A673 (cell line): ENCODE measurements around the gene ALKBH1. TPM values are rescaled to one million over a fixed set of nuclear protein-coding genes. Genes with fewer than 3 reads are reported as not detected.
"Not testable (repeated sequence)": the region's sequence is repeated elsewhere in the genome, so short reads cannot be mapped to it uniquely, and the experiment has no call there.

Experiments used
- Bru-seq: library from RNA; stranded (reverse); fragments of 400-500 nt; gene quantifications from one replicate; lab custom pipeline; 2021; lab: Mats Ljungman, UMichigan
- BruChase-seq, 2 experiments: library from RNA; stranded (reverse); fragments of 400-500 nt; gene quantifications; one replicate each; lab custom pipeline; 2021; lab: Mats Ljungman, UMichigan
- BruUV-seq: library from RNA; stranded (reverse); fragments of 400-500 nt; replicated peaks from 2 replicates; lab custom pipeline; 2021; lab: Mats Ljungman, UMichigan
- CTCF ChIA-PET: fragments of 300-600 bp; sonication (Branson Sonifier 250); formaldehyde crosslinking; loops from one replicate; lab custom pipeline; 2022; ENCODE audit warnings: antibody characterized with exemption; lab: Charles Lee
- POLR2A ChIA-PET: fragments of 300-600 bp; sonication (Branson Sonifier 250); formaldehyde crosslinking; loops from one replicate; lab custom pipeline; 2022; ENCODE audit warnings: antibody characterized with exemption; ENCODE audit not compliant: low non-redundant PET; lab: Charles Lee
- DNase-seq: peaks from one replicate; pipeline ENCODE4 v3.0.0-alpha.2; 2015; ENCODE audit warnings: low spot score
- H3K27ac ChIP-seq: fragments of 200-600 bp; sonication (generic); 2 replicates; pipeline ENCODE4 v1.5.1; 2016; ENCODE audit warnings: mixed run types, low read depth, mild to moderate bottlenecking, mixed read lengths, antibody characterized with exemption, low read length; ENCODE audit not compliant: poor library complexity, severe bottlenecking
- H3K27me3 ChIP-seq: fragments of 200-600 bp; sonication (generic); replicated peaks from 2 replicates; pipeline ENCODE4 v1.6.1; 2017; ENCODE audit warnings: mixed run types, low read depth, mild to moderate bottlenecking, mixed read lengths, antibody characterized with exemption, low read length; ENCODE audit not compliant: insufficient read depth, poor library complexity
- H3K36me3 ChIP-seq: fragments of 200-600 bp; sonication (generic); 2 replicates; pipeline ENCODE4 v1.6.1; 2016; ENCODE audit warnings: mixed run types, mild to moderate bottlenecking, mixed read lengths, antibody characterized with exemption, low read length; ENCODE audit not compliant: insufficient read depth, poor library complexity, severe bottlenecking
- H3K4me1 ChIP-seq: fragments of 200-600 bp; sonication (generic); 2 replicates; pipeline ENCODE4 v1.6.1; 2017; ENCODE audit warnings: mixed run types, mild to moderate bottlenecking, mixed read lengths, antibody characterized with exemption, low read length; ENCODE audit not compliant: insufficient read depth, poor library complexity, severe bottlenecking
- H3K4me3 ChIP-seq: fragments of 200-600 bp; sonication (generic); 2 replicates; pipeline ENCODE4 v1.5.1; 2016; ENCODE audit warnings: low read depth, mixed run types, mild to moderate bottlenecking, mixed read lengths, low read length; ENCODE audit not compliant: poor library complexity, severe bottlenecking
- H3K9me3 ChIP-seq: fragments of 200-600 bp; sonication (generic); 2 replicates; pipeline ENCODE4 v1.6.1; 2016; ENCODE audit warnings: mixed run types, low read depth, mild to moderate bottlenecking, mixed read lengths, antibody characterized with exemption, low read length; ENCODE audit not compliant: poor library complexity, severe bottlenecking
- EZH2 ChIP-seq: fragments of 200-600 bp; sonication (generic); IDR thresholded peaks from 2 replicates; pipeline ENCODE4 v1.6.1; 2017; ENCODE audit warnings: borderline replicate concordance, low read depth, mild to moderate bottlenecking, mixed read lengths, antibody characterized with exemption, low read length; ENCODE audit not compliant: poor library complexity, severe bottlenecking
- intact Hi-C: fragments of 100-400 bp; cut with micrococcal nuclease; formaldehyde crosslinking; loops from one replicate; pipeline ENCODE4 v1.10.0; 2022; ENCODE audit not compliant: unreplicated experiment
- long read RNA-seq: library from polyadenylated mRNA; stranded (forward); transcript quantifications from one replicate; pipeline ENCODE4 v2.0.0, GENCODE V29; 2022
- total RNA-seq: library from RNA; stranded (reverse); gene quantifications from 2 replicates; pipeline ENCODE4 v1.2.3, GENCODE V29; 2021
- TF ChIP-seq, protein P1 (sequence below): fragments of 300-800, 200-600 bp; sonication (generic); conservative IDR thresholded peaks from 2 replicates; pipeline ENCODE4 v1.5.1; 2017; ENCODE audit warnings: low read depth, mild to moderate bottlenecking, antibody characterized with exemption, low read length, moderate library complexity, mixed read lengths

The ALKBH1 gene, protein sequence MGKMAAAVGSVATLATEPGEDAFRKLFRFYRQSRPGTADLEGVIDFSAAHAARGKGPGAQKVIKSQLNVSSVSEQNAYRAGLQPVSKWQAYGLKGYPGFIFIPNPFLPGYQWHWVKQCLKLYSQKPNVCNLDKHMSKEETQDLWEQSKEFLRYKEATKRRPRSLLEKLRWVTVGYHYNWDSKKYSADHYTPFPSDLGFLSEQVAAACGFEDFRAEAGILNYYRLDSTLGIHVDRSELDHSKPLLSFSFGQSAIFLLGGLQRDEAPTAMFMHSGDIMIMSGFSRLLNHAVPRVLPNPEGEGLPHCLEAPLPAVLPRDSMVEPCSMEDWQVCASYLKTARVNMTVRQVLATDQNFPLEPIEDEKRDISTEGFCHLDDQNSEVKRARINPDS
- total RNA-seq (19.4 and 22.3 TPM in 2 replicates), Bru-seq, nascent RNA (percentile 80 among the genes with signal in this experiment), BruChase-seq, experiment 1, labeled RNA remaining after a 2-hour chase (percentile 74 among the genes with signal in this experiment), BruChase-seq, experiment 2, labeled RNA remaining after a 6-hour chase (percentile 75 among the genes with signal in this experiment)
- long read RNA-seq, transcript ALKBH1-201 (6 exons, 2,594 nt), result major isoform, 26 of 32 reads
- long read RNA-seq, partial matches to known transcripts, result 0 of 32 reads
- long read RNA-seq, other reads (novel, unspliced or antisense), result 5 of 32 reads

DNA sequence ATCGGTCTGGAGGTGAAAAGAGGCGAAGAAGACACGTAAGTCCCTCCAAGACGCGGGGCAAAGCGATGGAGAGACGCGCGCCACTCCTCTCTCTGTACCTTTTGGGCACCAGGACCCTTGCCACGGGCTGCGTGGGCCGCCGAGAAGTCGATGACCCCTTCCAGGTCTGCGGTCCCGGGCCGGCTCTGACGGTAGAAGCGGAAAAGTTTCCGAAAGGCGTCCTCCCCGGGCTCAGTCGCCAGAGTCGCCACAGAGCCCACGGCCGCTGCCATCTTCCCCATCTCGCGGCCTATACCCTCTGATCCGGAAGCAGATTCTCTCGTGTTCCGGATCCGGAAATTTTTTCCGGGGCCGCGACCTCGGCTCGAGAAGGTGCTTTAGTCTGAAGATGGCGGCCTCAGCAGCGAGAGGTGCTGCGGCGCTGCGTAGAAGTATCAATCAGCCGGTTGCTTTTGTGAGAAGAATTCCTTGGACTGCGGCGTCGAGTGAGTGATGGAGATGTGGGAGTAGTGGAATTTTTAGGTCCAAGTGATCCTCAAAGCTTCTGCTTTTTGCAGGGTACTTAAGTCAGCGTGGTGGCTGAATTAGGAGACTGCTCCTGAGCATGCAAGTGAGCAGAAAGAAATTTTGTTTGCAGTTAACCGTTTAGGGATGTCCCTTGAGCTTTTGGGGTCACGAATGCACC, at the start of gene ALKBH1, which contains the start of gene SLIRP:
TSS of gene ALKBH1 (minus strand) at position 300 of the 685 bp plus-strand sequence. CDS start at position 281, 19 bp downstream.
TSS of gene SLIRP (plus strand) at position 380 of the 685 bp plus-strand sequence. CDS start at position 389, 9 bp downstream.
- Histone ChIP-seq H3K4me1 (peaks cover 19% of the 10 kb centered on the region), H3K9me3 (no peaks in the 10 kb centered on the region), H3K27me3 (no peaks in the 10 kb centered on the region), H3K36me3 (peaks cover 38% of the 10 kb centered on the region), H3K27ac (peak within 1 kb of the TSS; percentile 31), H3K4me3 (peak within 1 kb of the TSS; percentile 77)
- BruUV-seq, result no TSS peak
- ChIA-PET POLR2A (no interaction called here), CTCF (interaction anchor here (0.5 kb wide), 1 partner anchor 391 kb away, joined by 6 read pairs; no protein-coding TSS in a partner anchor)
- intact Hi-C loops, result loop anchor here (2.0 kb wide), 1 partner anchor 249 kb away; the partner anchor contains the start of gene AHSA1
- TF ChIP-seq, protein P1, sequence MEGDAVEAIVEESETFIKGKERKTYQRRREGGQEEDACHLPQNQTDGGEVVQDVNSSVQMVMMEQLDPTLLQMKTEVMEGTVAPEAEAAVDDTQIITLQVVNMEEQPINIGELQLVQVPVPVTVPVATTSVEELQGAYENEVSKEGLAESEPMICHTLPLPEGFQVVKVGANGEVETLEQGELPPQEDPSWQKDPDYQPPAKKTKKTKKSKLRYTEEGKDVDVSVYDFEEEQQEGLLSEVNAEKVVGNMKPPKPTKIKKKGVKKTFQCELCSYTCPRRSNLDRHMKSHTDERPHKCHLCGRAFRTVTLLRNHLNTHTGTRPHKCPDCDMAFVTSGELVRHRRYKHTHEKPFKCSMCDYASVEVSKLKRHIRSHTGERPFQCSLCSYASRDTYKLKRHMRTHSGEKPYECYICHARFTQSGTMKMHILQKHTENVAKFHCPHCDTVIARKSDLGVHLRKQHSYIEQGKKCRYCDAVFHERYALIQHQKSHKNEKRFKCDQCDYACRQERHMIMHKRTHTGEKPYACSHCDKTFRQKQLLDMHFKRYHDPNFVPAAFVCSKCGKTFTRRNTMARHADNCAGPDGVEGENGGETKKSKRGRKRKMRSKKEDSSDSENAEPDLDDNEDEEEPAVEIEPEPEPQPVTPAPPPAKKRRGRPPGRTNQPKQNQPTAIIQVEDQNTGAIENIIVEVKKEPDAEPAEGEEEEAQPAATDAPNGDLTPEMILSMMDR, result no peak
- no peak for TF ChIP-seq EZH2
- DNase-seq, result peak; percentile 93

GRCh38 chr14:77752799-77753516, 45.1 kb upstream of the ALKBH1 start:
- Histone ChIP-seq H3K9me3 (no peaks in the 10 kb centered on the region), H3K27me3 (no peaks in the 10 kb centered on the region), H3K4me3 (no peak overlapping the region), H3K36me3 (peaks cover 60% of the 10 kb centered on the region), H3K4me1 (no peaks in the 10 kb centered on the region), H3K27ac (no peak overlapping the region)
- no peak for TF ChIP-seq EZH2
- ChIA-PET CTCF (no interaction called here), POLR2A (no interaction called here)
- intact Hi-C loops, result no loop called here
- BruUV-seq, result no TSS peak
- DNase-seq, result no peak

GRCh38 chr14:77752266-77752665, 44.4 kb upstream of the ALKBH1 start:
- no peak for TF ChIP-seq EZH2
- TF ChIP-seq, protein P1, result no peak
- intact Hi-C loops, result no loop called here
- no peaks in the 10 kb centered on the region for H3K9me3 ChIP-seq
- H3K4me1 ChIP-seq, result no peaks in the 10 kb centered on the region
- BruUV-seq, result no TSS peak
- POLR2A ChIA-PET, result no interaction called here
- CTCF ChIA-PET, result interaction anchor here (0.6 kb wide), 2 partner anchors 19 to 98 kb away, joined by 3 to 4 read pairs; no protein-coding TSS in a partner anchor
- H3K27me3 ChIP-seq, result no peaks in the 10 kb centered on the region
- no peak overlapping the region for H3K27ac ChIP-seq
- peaks cover 60% of the 10 kb centered on the region for H3K36me3 ChIP-seq
- H3K4me3 ChIP-seq, result no peak overlapping the region
- no peak for DNase-seq

DNA sequence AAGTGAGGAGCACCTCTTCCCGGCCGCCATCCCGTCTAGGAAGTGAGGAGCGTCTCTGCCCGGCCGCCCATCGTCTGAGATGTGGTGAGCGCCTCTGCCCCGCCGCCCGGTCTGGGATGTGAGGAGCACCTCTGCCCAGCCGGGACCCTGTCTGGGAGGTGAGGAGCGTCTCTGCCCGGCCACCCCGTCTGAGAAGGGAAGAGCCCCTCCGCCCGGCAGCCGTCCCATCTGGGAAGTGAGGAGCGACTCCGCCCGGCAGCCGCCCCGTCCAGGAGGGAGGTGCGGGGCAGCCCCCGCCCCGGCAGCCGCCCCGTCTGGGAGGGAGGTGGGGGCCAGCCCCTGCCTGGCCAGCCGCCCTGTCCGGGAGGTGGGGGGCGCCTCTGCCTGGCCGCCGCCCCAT, 39.6 kb upstream of the ALKBH1 start:
- BruUV-seq, DNase-seq, POLR2A ChIA-PET, H3K27me3 ChIP-seq, intact Hi-C loops, H3K9me3 ChIP-seq, CTCF ChIA-PET, H3K27ac ChIP-seq, H3K4me1 ChIP-seq, H3K4me3 ChIP-seq: not testable (repeated sequence)
- peaks cover 66% of the 10 kb centered on the region for H3K36me3 ChIP-seq
